HCT116 (cell line): ENCODE results near the gene ARHGAP40. TPM values are rescaled to one million over a fixed set of nuclear protein-coding genes. Genes with fewer than 3 reads are reported as not detected.

Experiments used
- ATAC-seq: fragments of 200-7000 bp; cut with Tn5 transposase; 2 replicates; pipeline ENCODE4 v1.9.1; 2020; ENCODE audit warnings: mild to moderate bottlenecking, moderate library complexity
- BruUV-seq: library from RNA; stranded (reverse); fragments of 400-500 nt; replicated peaks from 2 replicates; lab custom pipeline; 2021; lab: Mats Ljungman, UMichigan
- CTCF ChIA-PET: fragments of 300-600 bp; sonication (Branson Sonifier 250); formaldehyde crosslinking; loops from one replicate; lab custom pipeline; 2021; ENCODE audit warnings: antibody characterized with exemption; lab: Charles Lee
- POLR2A ChIA-PET: fragments of 300-600, 350-600 bp; sonication (Branson Sonifier 250); formaldehyde crosslinking; loops from one replicate; lab custom pipeline; 2021; ENCODE audit warnings: antibody characterized with exemption; lab: Charles Lee
- RAD21 ChIA-PET, 2 experiments: fragments of 300-600 bp; sonication (Branson Sonifier 250); formaldehyde crosslinking; loops; one replicate each; lab custom pipeline; 2023; ENCODE audit warnings: low total read pairs in 2 of 2; ENCODE audit not compliant: uncharacterized antibody in 2 of 2, unreplicated experiment in 2 of 2, low non-redundant PET in 1 of 2; lab: Charles Lee
- DNase-seq: peaks from one replicate; pipeline ENCODE4 v3.0.0-alpha.2; 2010; ENCODE audit warnings: low read depth, low spot score
- H2AFZ ChIP-seq: fragments of 200-600 bp; shearing (Covaris generic), sonication (generic); 2 replicates; pipeline ENCODE4 v1.6.1; 2017; ENCODE audit warnings: low read depth, mixed run types, mixed read lengths, antibody characterized with exemption, low read length; ENCODE audit not compliant: poor library complexity, severe bottlenecking
- H3K27ac ChIP-seq: 2 replicates; pipeline ENCODE4 v1.5.1; 2012; ENCODE audit warnings: low read depth, low read length
- H3K27me3 ChIP-seq: fragments of 200-600 bp; sonication (generic); 2 replicates; pipeline ENCODE4 v1.6.1; 2016; ENCODE audit warnings: mixed run types, low read length, mixed read lengths; ENCODE audit not compliant: insufficient read depth
- H3K36me3 ChIP-seq, 2 experiments: fragments of 200-500 bp in 1 of 2; fragments of 200-600 bp in 1 of 2; sonication (Bioruptor generic) in 1 of 2; sonication (generic) in 1 of 2; 2 replicates each; pipeline versions ENCODE4 v1.5.1 to v1.6.1; 2014 to 2016; ENCODE audit warnings: low read length in 2 of 2, inconsistent platforms in 1 of 2, mixed read lengths in 1 of 2, mixed run types in 1 of 2; ENCODE audit not compliant: insufficient read depth in 2 of 2, control insufficient read depth in 1 of 2
- H3K4me1 ChIP-seq, 2 experiments: fragments of 200-600 bp in 1 of 2; sonication (generic) in 1 of 2; 2 replicates each; pipeline versions ENCODE4 v1.5.1 to v1.6.1; 2012 to 2017; ENCODE audit warnings: low read length in 2 of 2, inconsistent platforms in 1 of 2, mild to moderate bottlenecking in 1 of 2, mixed read lengths in 1 of 2, mixed run types in 1 of 2, moderate library complexity in 1 of 2; ENCODE audit not compliant: insufficient read depth in 2 of 2, control insufficient read depth in 1 of 2
- H3K4me2 ChIP-seq: fragments of 200-600 bp; sonication (generic); 2 replicates; pipeline ENCODE4 v1.6.1; 2017; ENCODE audit warnings: mixed run types, low read length, mixed read lengths
- H3K4me3 ChIP-seq, 2 experiments: fragments of 200-600 bp in 1 of 2; sonication (generic) in 1 of 2; replicated peaks in 1 of 2; 2 replicates each; pipeline ENCODE4 v1.5.1; 2011 to 2016; ENCODE audit warnings: low read length in 2 of 2, control low read depth in 1 of 2, low read depth in 1 of 2, mild to moderate bottlenecking in 1 of 2, mixed read lengths in 1 of 2, mixed run types in 1 of 2
- H3K79me2 ChIP-seq: fragments of 200-600 bp; sonication (generic); 2 replicates; pipeline ENCODE4 v1.6.1; 2017; ENCODE audit warnings: mild to moderate bottlenecking, mixed run types, low read length, moderate library complexity, mixed read lengths; ENCODE audit not compliant: insufficient read depth
- H3K9ac ChIP-seq: fragments of 200-600 bp; sonication (generic); 2 replicates; pipeline ENCODE4 v1.6.1; 2016; ENCODE audit warnings: low read length, mixed read lengths
- H3K9me2 ChIP-seq: fragments of 200-600 bp; sonication (generic), shearing (Covaris generic); 2 replicates; pipeline ENCODE4 v1.6.1; 2017; ENCODE audit warnings: mixed run types, mild to moderate bottlenecking, moderate library complexity; ENCODE audit not compliant: insufficient read depth
- H3K9me3 ChIP-seq, 2 experiments: fragments of 200-500 bp in 1 of 2; fragments of 200-600 bp in 1 of 2; sonication (Bioruptor generic) in 1 of 2; sonication (generic) in 1 of 2; 2 replicates each; pipeline ENCODE4 v1.6.1; 2014 to 2017; ENCODE audit warnings: low read length in 2 of 2, mixed read lengths in 2 of 2, inconsistent platforms in 1 of 2, low read depth in 1 of 2, mild to moderate bottlenecking in 1 of 2, mixed run types in 1 of 2, moderate library complexity in 1 of 2; ENCODE audit not compliant: control insufficient read depth in 1 of 2, insufficient read depth in 1 of 2
- H4K20me1 ChIP-seq: fragments of 200-600 bp; sonication (generic), shearing (Covaris generic); 2 replicates; pipeline ENCODE4 v1.6.1; 2017; ENCODE audit warnings: mixed run types, mild to moderate bottlenecking, moderate library complexity; ENCODE audit not compliant: insufficient read depth
- CEBPB ChIP-seq: IDR thresholded peaks from 2 replicates; pipeline ENCODE4 v1.6.1; 2012; ENCODE audit warnings: low read depth
- CTCF ChIP-seq, 3 experiments: fragments of 200-600 bp in 1 of 3; sonication (generic) in 1 of 3; IDR thresholded peaks in 2 of 3; conservative IDR thresholded peaks in 1 of 3; 2 replicates each; pipeline ENCODE4 v1.5.1; 2012 to 2017; ENCODE audit warnings: low read depth in 2 of 3, low read length in 2 of 3, antibody characterized with exemption in 1 of 3, borderline replicate concordance in 1 of 3, control low read depth in 1 of 3, mild to moderate bottlenecking in 1 of 3, mixed read lengths in 1 of 3, mixed run types in 1 of 3, moderate library complexity in 1 of 3; ENCODE audit not compliant: insufficient read depth in 1 of 3
- EZH2 ChIP-seq: fragments of 200-600 bp; sonication (generic); IDR thresholded peaks from 2 replicates; pipeline ENCODE4 v1.6.1; 2017; ENCODE audit warnings: antibody characterized with exemption, mixed run types
- EZH2phosphoT487 ChIP-seq: fragments of 200-600 bp; IDR thresholded peaks from 2 replicates; pipeline ENCODE4 v1.6.1; 2018; ENCODE audit warnings: antibody characterized with exemption, borderline replicate concordance
- MAX ChIP-seq: IDR thresholded peaks from 2 replicates; pipeline ENCODE4 v1.6.1; 2012
- RAD21 ChIP-seq: IDR thresholded peaks from 2 replicates; pipeline ENCODE4 v1.6.1; 2012; ENCODE audit warnings: low read depth, mild to moderate bottlenecking
- SRF ChIP-seq: IDR thresholded peaks from 2 replicates; pipeline ENCODE4 v1.6.1; 2012; ENCODE audit warnings: low read depth
- YY1 ChIP-seq: IDR thresholded peaks from 2 replicates; pipeline ENCODE4 v1.6.1; 2011; ENCODE audit warnings: low read length, low read depth, moderate library complexity, mild to moderate bottlenecking; ENCODE audit not compliant: insufficient replicate concordance; ENCODE audit errors: extremely low read depth
- ZFX ChIP-seq: fragments of 450-650 bp; IDR thresholded peaks from 2 replicates; pipeline ENCODE4 v1.6.1; 2017
- intact Hi-C: fragments of 100-400 bp; cut with micrococcal nuclease; formaldehyde crosslinking; loops from 2 replicates; pipeline ENCODE4 v1.10.0; 2022
- total RNA-seq: library from RNA; stranded (reverse); gene quantifications from one replicate; pipeline ENCODE4 v1.2.1, GENCODE V29; 2021; ENCODE audit not compliant: unreplicated experiment

The ARHGAP40 gene
- total RNA-seq, 1 experiment from 2014 or later = 3.4 TPM

DNA sequence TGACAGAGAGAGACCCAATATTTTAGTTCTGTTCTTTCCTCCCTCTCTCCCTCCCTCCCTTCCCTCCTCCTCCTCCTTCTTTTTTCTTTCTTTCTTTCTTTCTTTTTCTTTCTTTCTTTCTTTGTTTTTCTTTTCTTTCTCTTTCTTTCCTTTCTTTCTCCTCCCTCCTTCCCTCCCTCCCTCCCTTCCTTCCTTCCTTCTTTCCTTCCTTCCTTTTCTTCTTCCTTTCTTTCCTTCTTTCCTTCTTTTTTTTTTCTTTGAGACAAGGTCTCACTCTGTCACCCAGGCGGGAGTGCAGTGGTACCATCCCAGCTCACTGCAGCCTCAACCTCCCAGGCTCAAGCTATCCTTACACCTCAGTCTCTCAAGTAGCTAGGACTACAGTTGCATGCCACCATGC, 28.4 kb downstream of the ARHGAP40 start:
- H3K36me3 ChIP-seq = no peaks in the 10 kb centered on the region
- no peaks in the 10 kb centered on the region for H4K20me1 ChIP-seq
- TF ChIP-seq RAD21 (no peak), EZH2 (no peak), YY1 (no peak)
- TF ChIP-seq, all 23 proteins: peak for 0
- ATAC-seq = no peak
- no peak overlapping the region for H2AFZ ChIP-seq
- RAD21 ChIA-PET = no interaction called here
- no peak for DNase-seq
- H3K27ac ChIP-seq = no peak overlapping the region
- H3K9me2 ChIP-seq = no peaks in the 10 kb centered on the region
- intact Hi-C loops = no loop called here
- H3K9ac ChIP-seq = no peak overlapping the region
- H3K9me3 ChIP-seq = no peaks in the 10 kb centered on the region
- peaks cover 0 to 8% of the 10 kb centered on the region in 2 experiments; a peak in 1 of 4 replicates for H3K4me1 ChIP-seq
- no peak overlapping the region for H3K4me3 ChIP-seq
- POLR2A ChIA-PET = no interaction called here
- CTCF ChIA-PET = no interaction called here
- H3K4me2 ChIP-seq = no peak overlapping the region
- H3K79me2 ChIP-seq = no peaks in the 10 kb centered on the region
- no peaks in the 10 kb centered on the region for H3K27me3 ChIP-seq
- BruUV-seq = no TSS peak

DNA sequence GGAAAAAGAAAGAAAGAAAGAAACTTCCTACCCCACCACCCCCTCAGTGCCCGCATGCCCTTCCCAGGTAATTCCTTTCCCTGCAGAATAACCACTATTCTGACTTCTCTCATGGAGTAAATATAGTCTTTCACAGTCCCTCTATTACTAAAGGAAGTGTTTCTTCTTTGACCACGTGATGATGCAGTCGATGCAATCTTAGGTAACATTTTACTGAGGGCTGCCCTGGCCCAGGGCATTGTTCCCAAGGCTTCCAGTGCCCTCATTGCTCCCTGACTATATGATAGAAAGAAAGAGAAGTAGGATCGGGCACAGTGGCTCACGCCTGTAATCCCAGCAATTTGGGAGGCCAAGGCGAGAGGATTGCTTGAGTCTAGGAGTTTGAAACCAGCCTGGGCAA, 29.1 kb downstream of the ARHGAP40 start:
- ATAC-seq = no peak
- Histone ChIP-seq H3K4me2 (no peak overlapping the region), H3K36me3 (no peaks in the 10 kb centered on the region), H3K4me1 (peaks cover 0 to 8% of the 10 kb centered on the region in 2 experiments; a peak in 1 of 4 replicates), H3K27ac (no peak overlapping the region), H3K4me3 (no peak overlapping the region)
- POLR2A ChIA-PET = interaction anchor here (0.7 to 1.2 kb wide), 2 partner anchors 148 to 183 kb away, joined by 3 read pairs; no protein-coding TSS in a partner anchor
- TF ChIP-seq EZH2 (no peak), YY1 (no peak), EZH2phosphoT487 (no peak), SRF (no peak), CEBPB (peak; percentile 73), CTCF (IDR thresholded peaks at IDR 0.05 in 2 of 3, conservative IDR thresholded peaks at IDR 0.05 in 1 of 3; ENCODE audit: borderline replicate concordance in 1 of 3, insufficient read depth in 1 of 3, low read depth in 2 of 3, low read length in 2 of 3) (no peak), ZFX (no peak), MAX (peak; percentile 50)
- TF ChIP-seq, all 23 proteins: peak for 2
- Histone ChIP-seq H3K79me2 (no peaks in the 10 kb centered on the region), H2AFZ (no peak overlapping the region), H4K20me1 (no peaks in the 10 kb centered on the region), H3K9me2 (no peaks in the 10 kb centered on the region), H3K9ac (no peak overlapping the region), H3K9me3 (no peaks in the 10 kb centered on the region), H3K27me3 (no peaks in the 10 kb centered on the region)
- ChIA-PET RAD21 (no interaction called here), CTCF (no interaction called here)
- intact Hi-C loops = no loop called here
- no TSS peak for BruUV-seq
- DNase-seq = peak; percentile 10
